ENCODE data around the gene TRPM3. TPM values are rescaled to one million over a fixed set of nuclear protein-coding genes. Genes with fewer than 3 reads are reported as not detected.

TRPM3 gene
- polyA plus RNA-seq, 2 of the 4 experiments (the other 2 are of a cell fraction) = not detected

DNA sequence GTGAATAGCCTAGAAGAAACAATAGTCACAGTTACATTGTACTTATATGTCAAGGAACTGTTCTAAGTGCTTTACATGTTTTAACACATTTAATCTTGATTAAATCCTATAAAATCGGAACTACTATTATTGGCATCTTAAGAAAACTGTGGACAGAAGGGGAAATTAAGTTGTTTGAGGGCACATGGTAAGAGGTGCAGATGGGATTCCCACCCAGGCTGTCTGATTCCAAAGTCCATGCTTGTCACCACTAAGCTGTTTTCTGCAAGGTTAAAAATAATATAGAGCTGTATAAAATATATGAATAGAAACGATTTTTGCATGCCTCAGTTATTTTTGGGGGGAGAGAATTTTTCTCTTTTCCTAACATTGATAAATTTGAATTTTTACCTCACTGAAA is 512.4 kb downstream of the TRPM3 start:
- TF ChIP-seq FOSB (CRISPR knock-in tag; IDR thresholded peaks at IDR 0.05) (no peak), HOXB13 (CRISPR knock-in tag; IDR thresholded peaks at IDR 0.05; ENCODE audit: low read depth) (no peak), GATA3 (IDR thresholded peaks at IDR 0.05; ENCODE audit: borderline replicate concordance) (no peak), ZSCAN20 (CRISPR knock-in tag; IDR thresholded peaks at IDR 0.05) (no peak), RAD21 (conservative IDR thresholded peaks at IDR 0.05 in 1 of 2, IDR thresholded peaks at IDR 0.05 in 1 of 2) (no peak)
- TF ChIP-seq, protein P1, sequence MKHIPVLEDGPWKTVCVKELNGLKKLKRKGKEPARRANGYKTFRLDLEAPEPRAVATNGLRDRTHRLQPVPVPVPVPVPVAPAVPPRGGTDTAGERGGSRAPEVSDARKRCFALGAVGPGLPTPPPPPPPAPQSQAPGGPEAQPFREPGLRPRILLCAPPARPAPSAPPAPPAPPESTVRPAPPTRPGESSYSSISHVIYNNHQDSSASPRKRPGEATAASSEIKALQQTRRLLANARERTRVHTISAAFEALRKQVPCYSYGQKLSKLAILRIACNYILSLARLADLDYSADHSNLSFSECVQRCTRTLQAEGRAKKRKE (CRISPR knock-in tag; IDR thresholded peaks at IDR 0.05; ENCODE audit: low read depth) = no peak
- no peak overlapping the region for H3K27ac ChIP-seq
- H3K4me2 ChIP-seq = no peak overlapping the region
- no peaks in the 10 kb centered on the region for H3K9me3 ChIP-seq
- ATAC-seq (no peak), DNase-seq (ENCODE audit: low read depth in 1 of 2, low spot score in 1 of 2) (no peak), FAIRE-seq (no peak)
- ChIA-PET POLR2A (no interaction called here), CTCF (interaction anchor here (0.8 to 1.6 kb wide), 2 partner anchors 11 to 14 kb away, joined by 3 to 5 read pairs; no protein-coding TSS in a partner anchor)
- no peak overlapping the region for H3K4me3 ChIP-seq
- H3K4me1 ChIP-seq = no peaks in the 10 kb centered on the region
- WGBS (ENCODE audit: missing lambda C conversion rate) = 37% methylated on average over 2 of the region's 2 CpGs

DNA sequence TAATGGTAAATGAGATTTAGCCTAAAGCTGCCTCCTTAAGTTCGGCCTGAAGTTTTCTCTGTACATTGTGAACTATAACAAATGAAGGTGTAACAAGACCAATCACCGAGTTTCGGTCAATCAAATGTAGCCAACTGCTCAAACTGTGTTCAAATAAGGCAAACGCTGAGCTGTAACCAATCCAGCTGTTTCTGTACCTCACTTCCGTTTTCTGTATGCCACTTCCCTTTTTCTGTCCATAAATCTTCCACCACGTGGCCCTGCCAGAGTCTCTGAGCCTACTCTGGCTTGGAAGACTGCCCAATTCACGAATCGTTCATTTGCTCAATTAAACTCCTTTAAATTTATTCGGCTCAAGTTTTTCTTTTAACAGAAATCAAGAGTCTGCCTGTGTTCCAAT is 513.5 kb downstream of the TRPM3 start:
- Histone ChIP-seq H3K4me2 (no peak overlapping the region), H3K4me3 (no peak overlapping the region), H3K4me1 (no peaks in the 10 kb centered on the region), H3K27ac (no peak overlapping the region), H3K9me3 (no peaks in the 10 kb centered on the region)
- CTCF ChIA-PET = interaction anchor here (1.0 to 1.8 kb wide), 3 partner anchors 11 to 267 kb away, joined by 4 to 7 read pairs (median 5); no protein-coding TSS in a partner anchor
- POLR2A ChIA-PET = no interaction called here
- no peak for TF ChIP-seq EHMT2 (IDR thresholded peaks at IDR 0.05; ENCODE audit: low read depth)
- no peak for TF ChIP-seq MYC (IDR thresholded peaks at IDR 0.05; ENCODE audit: borderline replicate concordance, low read length)
- TF ChIP-seq, protein P2, sequence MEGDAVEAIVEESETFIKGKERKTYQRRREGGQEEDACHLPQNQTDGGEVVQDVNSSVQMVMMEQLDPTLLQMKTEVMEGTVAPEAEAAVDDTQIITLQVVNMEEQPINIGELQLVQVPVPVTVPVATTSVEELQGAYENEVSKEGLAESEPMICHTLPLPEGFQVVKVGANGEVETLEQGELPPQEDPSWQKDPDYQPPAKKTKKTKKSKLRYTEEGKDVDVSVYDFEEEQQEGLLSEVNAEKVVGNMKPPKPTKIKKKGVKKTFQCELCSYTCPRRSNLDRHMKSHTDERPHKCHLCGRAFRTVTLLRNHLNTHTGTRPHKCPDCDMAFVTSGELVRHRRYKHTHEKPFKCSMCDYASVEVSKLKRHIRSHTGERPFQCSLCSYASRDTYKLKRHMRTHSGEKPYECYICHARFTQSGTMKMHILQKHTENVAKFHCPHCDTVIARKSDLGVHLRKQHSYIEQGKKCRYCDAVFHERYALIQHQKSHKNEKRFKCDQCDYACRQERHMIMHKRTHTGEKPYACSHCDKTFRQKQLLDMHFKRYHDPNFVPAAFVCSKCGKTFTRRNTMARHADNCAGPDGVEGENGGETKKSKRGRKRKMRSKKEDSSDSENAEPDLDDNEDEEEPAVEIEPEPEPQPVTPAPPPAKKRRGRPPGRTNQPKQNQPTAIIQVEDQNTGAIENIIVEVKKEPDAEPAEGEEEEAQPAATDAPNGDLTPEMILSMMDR (IDR thresholded peaks at IDR 0.05) = no peak
- TF ChIP-seq HOXB13 (CRISPR knock-in tag; IDR thresholded peaks at IDR 0.05; ENCODE audit: low read depth) = no peak
- no peak for TF ChIP-seq MAFK (IDR thresholded peaks at IDR 0.05; ENCODE audit: partially characterized antibody)
- no peak for TF ChIP-seq FOSL2 (IDR thresholded peaks at IDR 0.05)
- TF ChIP-seq FOSL2 (CRISPR knock-in tag; IDR thresholded peaks at IDR 0.05) = no peak
- no peak for TF ChIP-seq BHLHE40 (IDR thresholded peaks at IDR 0.05; ENCODE audit: low read depth, low read length)
- no peak for TF ChIP-seq CEBPB (IDR thresholded peaks at IDR 0.05)
- no peak for TF ChIP-seq SREBF2 (IDR thresholded peaks at IDR 0.05)
- no peak for TF ChIP-seq FOXS1 (CRISPR knock-in tag; IDR thresholded peaks at IDR 0.05)
- TF ChIP-seq, protein P3, sequence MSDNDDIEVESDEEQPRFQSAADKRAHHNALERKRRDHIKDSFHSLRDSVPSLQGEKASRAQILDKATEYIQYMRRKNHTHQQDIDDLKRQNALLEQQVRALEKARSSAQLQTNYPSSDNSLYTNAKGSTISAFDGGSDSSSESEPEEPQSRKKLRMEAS (IDR thresholded peaks at IDR 0.05) = no peak
- no peak for TF ChIP-seq CHD4 (IDR thresholded peaks at IDR 0.05; ENCODE audit: borderline replicate concordance)
- no peak for TF ChIP-seq NPAS2 (CRISPR knock-in tag; IDR thresholded peaks at IDR 0.05; ENCODE audit: borderline replicate concordance)
- TF ChIP-seq TFCP2L1 (CRISPR knock-in tag; IDR thresholded peaks at IDR 0.05) = no peak
- no peak for TF ChIP-seq SMC3 (IDR thresholded peaks at IDR 0.05)
- TF ChIP-seq EP300 (IDR thresholded peaks at IDR 0.05) = no peak
- no peak for TF ChIP-seq TP53 (CRISPR knock-in tag; IDR thresholded peaks at IDR 0.05)
- TF ChIP-seq ESRRA (IDR thresholded peaks at IDR 0.05; ENCODE audit: borderline replicate concordance, low read length) = no peak
- TF ChIP-seq, protein P4, sequence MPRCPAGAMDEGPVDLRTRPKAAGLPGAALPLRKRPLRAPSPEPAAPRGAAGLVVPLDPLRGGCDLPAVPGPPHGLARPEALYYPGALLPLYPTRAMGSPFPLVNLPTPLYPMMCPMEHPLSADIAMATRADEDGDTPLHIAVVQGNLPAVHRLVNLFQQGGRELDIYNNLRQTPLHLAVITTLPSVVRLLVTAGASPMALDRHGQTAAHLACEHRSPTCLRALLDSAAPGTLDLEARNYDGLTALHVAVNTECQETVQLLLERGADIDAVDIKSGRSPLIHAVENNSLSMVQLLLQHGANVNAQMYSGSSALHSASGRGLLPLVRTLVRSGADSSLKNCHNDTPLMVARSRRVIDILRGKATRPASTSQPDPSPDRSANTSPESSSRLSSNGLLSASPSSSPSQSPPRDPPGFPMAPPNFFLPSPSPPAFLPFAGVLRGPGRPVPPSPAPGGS (IDR thresholded peaks at IDR 0.05) = no peak
- FAIRE-seq (no peak), ATAC-seq (no peak), DNase-seq (ENCODE audit: low read depth in 1 of 2, low spot score in 1 of 2) (no peak)
- 71% methylated on average over 9 of the region's 9 CpGs for WGBS (ENCODE audit: missing lambda C conversion rate)

All from A549 (cell line).